Lung (tissue), 12 donors: ENCODE data around the gene PIWIL1. TPM values are rescaled to one million over a fixed set of nuclear protein-coding genes. Genes with fewer than 3 reads are reported as not detected.

Experiments
- ATAC-seq: fragments of 200-7000 bp; cut with Tn5 transposase; one replicate; pipeline ENCODE4 v1.9.1; 2020; ENCODE audit warnings: moderate number of reproducible peaks; ENCODE audit not compliant: insufficient read depth, low FRiP score
- DNase-seq, 3 donors: peaks; one replicate each; pipeline ENCODE4 v3.0.0-alpha.2; 2013 to 2017
- H3K27ac ChIP-seq, 2 donors: one replicate each; pipeline ENCODE4 v1.5.1; 2013; ENCODE audit warnings: mild to moderate bottlenecking in 2 of 2, moderate library complexity in 2 of 2, control low read depth in 1 of 2, inconsistent platforms in 1 of 2, low read depth in 1 of 2, low read length in 1 of 2
- H3K27me3 ChIP-seq, 3 donors: one replicate each; pipeline ENCODE4 v1.5.1; 2013; ENCODE audit warnings: low read length in 2 of 3; ENCODE audit not compliant: control insufficient read depth in 3 of 3, insufficient read depth in 3 of 3
- H3K36me3 ChIP-seq, 4 donors: one replicate each; pipeline ENCODE4 v1.5.1; 2013; ENCODE audit warnings: low read length in 4 of 4, mild to moderate bottlenecking in 1 of 4, moderate library complexity in 1 of 4; ENCODE audit not compliant: control insufficient read depth in 4 of 4, insufficient read depth in 4 of 4
- H3K4me1 ChIP-seq, 5 donors: one replicate each; pipeline ENCODE4 v1.5.1; 2013; ENCODE audit warnings: low read length in 5 of 5, mild to moderate bottlenecking in 2 of 5, moderate library complexity in 1 of 5; ENCODE audit not compliant: control insufficient read depth in 5 of 5, insufficient read depth in 5 of 5
- H3K4me3 ChIP-seq: one replicate; pipeline ENCODE4 v1.5.1; 2013; ENCODE audit warnings: mild to moderate bottlenecking, control low read depth, moderate library complexity
- H3K9ac ChIP-seq, 2 donors: one replicate each; pipeline ENCODE4 v1.5.1; 2013; ENCODE audit warnings: low read length in 2 of 2, control low read depth in 1 of 2; ENCODE audit not compliant: insufficient read depth in 1 of 2
- H3K9me3 ChIP-seq, 4 donors: one replicate each; pipeline ENCODE4 v1.5.1; 2013; ENCODE audit warnings: low read length in 3 of 4, mild to moderate bottlenecking in 1 of 4, moderate library complexity in 1 of 4; ENCODE audit not compliant: control insufficient read depth in 4 of 4, insufficient read depth in 3 of 4
- WGBS, 2 donors: extraction: QIAGEN DNeasy Blood & Tissue Kit; methylation state at CpG; one replicate each; pipeline ENCODE4 v1.1.7; 2013; 5-methylcytosine and 5-hydroxymethylcytosine counted together
- polyA plus RNA-seq, 2 donors: library from polyadenylated mRNA; stranded (reverse); fragments of 200-250 nt; gene quantifications; one replicate each; pipeline ENCODE4 v1.2.1, GENCODE V29; 2013
- total RNA-seq, 2 donors: library from RNA; depleted of rRNA in 1 of 2; stranded (reverse); fragments of >200 nt in 1 of 2; gene quantifications; one replicate each; pipeline ENCODE4 v1.2.1, GENCODE V29; 2014 to 2021
- TF ChIP-seq, protein P1 (sequence below): IDR thresholded peaks from 2 replicates; pipeline ENCODE4 v1.5.1; 2012; ENCODE audit warnings: mild to moderate bottlenecking; ENCODE audit errors: control extremely low read depth, extremely low read depth
- donor health status: control.
- donor health status: control.
- donor health status: Bipolar disorder and iron deficiency.
- donor health status: healthy.
- donor health status: DM: yes; HTN: yes; CAD: no.

The PIWIL1 gene
- total and polyA plus RNA-seq, 4 donors, result not detected

DNA sequence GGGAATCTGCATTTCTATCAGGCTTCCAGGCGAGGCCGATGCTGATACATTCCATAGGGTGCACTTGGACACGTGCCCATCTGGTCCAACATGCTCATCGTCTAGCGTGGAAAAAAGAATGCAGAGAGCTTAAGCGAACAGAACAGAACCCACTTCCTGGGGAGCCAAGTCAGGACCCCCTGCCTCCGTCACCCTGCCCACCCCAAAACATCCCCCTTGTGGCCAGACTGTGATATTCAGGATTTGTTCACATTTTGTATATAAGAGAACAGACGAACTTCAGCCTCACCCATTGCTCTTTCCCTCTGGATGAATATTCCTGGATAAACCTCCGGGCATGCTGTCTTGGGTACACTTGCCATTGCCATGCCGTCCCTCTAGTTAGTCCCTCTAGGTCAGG lies 4.3 kb upstream of the PIWIL1 start:
- WGBS, 2 donors, result 69 to 73% methylated on average over 10 of the region's 10 CpGs
- no peak overlapping the region for H3K9ac ChIP-seq
- no peak overlapping the region for H3K27ac ChIP-seq
- H3K36me3 ChIP-seq, result no peaks in the 10 kb centered on the region
- no peak for ATAC-seq
- H3K27me3 ChIP-seq, result peaks cover 0 to 17% (median 6%) of the 10 kb centered on the region in 3 donors
- no peak overlapping the region for H3K4me3 ChIP-seq
- TF ChIP-seq, protein P1, sequence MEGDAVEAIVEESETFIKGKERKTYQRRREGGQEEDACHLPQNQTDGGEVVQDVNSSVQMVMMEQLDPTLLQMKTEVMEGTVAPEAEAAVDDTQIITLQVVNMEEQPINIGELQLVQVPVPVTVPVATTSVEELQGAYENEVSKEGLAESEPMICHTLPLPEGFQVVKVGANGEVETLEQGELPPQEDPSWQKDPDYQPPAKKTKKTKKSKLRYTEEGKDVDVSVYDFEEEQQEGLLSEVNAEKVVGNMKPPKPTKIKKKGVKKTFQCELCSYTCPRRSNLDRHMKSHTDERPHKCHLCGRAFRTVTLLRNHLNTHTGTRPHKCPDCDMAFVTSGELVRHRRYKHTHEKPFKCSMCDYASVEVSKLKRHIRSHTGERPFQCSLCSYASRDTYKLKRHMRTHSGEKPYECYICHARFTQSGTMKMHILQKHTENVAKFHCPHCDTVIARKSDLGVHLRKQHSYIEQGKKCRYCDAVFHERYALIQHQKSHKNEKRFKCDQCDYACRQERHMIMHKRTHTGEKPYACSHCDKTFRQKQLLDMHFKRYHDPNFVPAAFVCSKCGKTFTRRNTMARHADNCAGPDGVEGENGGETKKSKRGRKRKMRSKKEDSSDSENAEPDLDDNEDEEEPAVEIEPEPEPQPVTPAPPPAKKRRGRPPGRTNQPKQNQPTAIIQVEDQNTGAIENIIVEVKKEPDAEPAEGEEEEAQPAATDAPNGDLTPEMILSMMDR, result no peak
- H3K9me3 ChIP-seq, result peaks cover 0 to 3% (median 0%) of the 10 kb centered on the region in 4 donors
- H3K4me1 ChIP-seq, result no peaks in the 10 kb centered on the region
- DNase-seq, result no peak

DNA sequence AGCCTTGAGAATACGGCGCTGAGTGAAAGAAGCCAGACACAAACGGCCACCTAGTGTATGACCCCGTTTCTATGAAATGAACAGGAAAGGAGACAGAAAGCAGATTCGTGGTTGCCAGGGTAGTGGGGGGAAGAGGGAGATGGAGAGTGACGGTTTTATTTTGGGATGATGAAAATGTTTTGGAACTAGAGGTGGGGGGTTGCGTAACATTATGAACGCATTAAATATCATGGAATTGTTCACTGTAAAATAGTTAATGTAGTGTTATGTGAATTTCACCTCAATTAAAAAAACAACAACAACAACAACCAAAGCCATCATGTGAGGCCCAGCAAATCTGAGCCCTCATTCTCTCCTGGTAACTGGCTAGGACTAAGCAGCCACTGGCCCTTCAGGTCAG lies 3.3 kb upstream of the PIWIL1 start:
- H3K27ac ChIP-seq, result no peak overlapping the region
- no peak overlapping the region for H3K9ac ChIP-seq
- DNase-seq (no peak), ATAC-seq (no peak)
- H3K4me3 ChIP-seq, result no peak overlapping the region
- H3K27me3 ChIP-seq, result peaks cover 2 to 13% (median 6%) of the 10 kb centered on the region in 3 donors
- no peaks in the 10 kb centered on the region for H3K36me3 ChIP-seq
- H3K9me3 ChIP-seq, result peaks cover 0 to 3% (median 0%) of the 10 kb centered on the region in 4 donors
- TF ChIP-seq, protein P1, result no peak
- 72% methylated on average over 8 of the region's 8 CpGs for whole genome bisulfite sequencing, 2 donors
- peaks cover 0 to 3% (median 0%) of the 10 kb centered on the region in 5 donors for H3K4me1 ChIP-seq

DNA sequence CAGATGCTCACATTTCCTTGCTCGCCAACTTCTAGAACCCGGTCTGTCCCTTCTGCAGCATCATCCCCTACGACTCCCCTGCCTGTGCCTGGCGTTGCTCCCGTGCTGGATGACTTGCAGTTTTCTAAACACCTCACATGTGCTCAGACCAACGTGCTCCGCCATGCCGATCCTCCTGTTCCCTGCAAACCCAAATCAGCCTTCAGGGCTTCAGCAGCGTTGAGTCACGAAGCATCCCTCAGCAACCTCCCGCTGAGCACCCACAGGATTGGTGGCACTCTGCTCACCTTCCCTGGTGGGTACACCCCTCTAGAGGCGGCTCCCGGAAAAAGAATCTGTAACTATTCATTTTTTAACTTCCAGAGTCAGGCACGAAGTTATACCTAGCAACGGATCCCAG lies 2.8 kb upstream of the PIWIL1 start:
- no peak overlapping the region for H3K27ac ChIP-seq
- no peak overlapping the region for H3K9ac ChIP-seq
- TF ChIP-seq, protein P1, result no peak
- no peak for DNase-seq
- 37 to 45% methylated on average over 15 of the region's 15 CpGs for WGBS, 2 donors
- peaks cover 0 to 3% (median 0%) of the 10 kb centered on the region in 4 donors for H3K9me3 ChIP-seq
- no peak for ATAC-seq
- peaks cover 0 to 5% (median 0%) of the 10 kb centered on the region in 5 donors for H3K4me1 ChIP-seq
- no peak overlapping the region for H3K4me3 ChIP-seq
- no peaks in the 10 kb centered on the region for H3K36me3 ChIP-seq
- peaks cover 6 to 18% (median 6%) of the 10 kb centered on the region in 3 donors for H3K27me3 ChIP-seq
